ENCODE data around the gene U2SURP. TPM values are rescaled to one million over a fixed set of nuclear protein-coding genes. Genes with fewer than 3 reads are reported as not detected.
"Not testable (repeated sequence)": the region's sequence is repeated elsewhere in the genome, so short reads cannot be mapped to it uniquely, and the experiment has no call there.

The U2SURP gene
- total and polyA plus RNA-seq, 5 experiments from 2014 or later, result 110 to 169 (median 131) TPM

DNA sequence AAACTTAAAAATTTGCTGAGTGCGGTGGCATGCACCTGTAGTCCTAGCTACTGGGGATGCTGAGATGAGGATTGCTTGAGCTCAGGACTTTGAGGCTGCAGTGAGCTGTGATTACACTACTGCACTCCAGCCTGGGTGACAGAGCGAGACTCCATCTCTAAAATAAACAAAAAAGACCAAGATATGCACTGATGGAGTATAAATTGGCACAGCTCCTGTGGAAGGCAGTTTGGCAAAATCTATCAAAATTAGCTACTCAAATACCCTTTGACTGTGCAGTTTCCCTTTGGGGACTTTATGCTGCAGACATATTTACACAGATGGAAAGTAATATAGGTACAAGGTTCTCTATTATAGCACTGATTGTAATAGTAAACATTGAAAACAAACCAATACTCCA lies 18.1 kb upstream of the U2SURP start:
- ATAC-seq (no peak), DNase-seq (no peak)
- Mint-ChIP-seq H3K4me3 (no peak overlapping the region), H3K4me1 (no peaks in the 10 kb centered on the region), H3K27ac (no peak overlapping the region), H3K27me3 (peaks cover 0 to 22% (median 10%) of the 10 kb centered on the region in 5 donors), H3K9me3 (no peaks in the 10 kb centered on the region), H3K36me3 (no peaks in the 10 kb centered on the region)
- POLR2A ChIA-PET, result interaction anchor here (2.0 kb wide), 1 partner anchor 17 kb away, joined by 5 read pairs; no protein-coding TSS in a partner anchor

DNA sequence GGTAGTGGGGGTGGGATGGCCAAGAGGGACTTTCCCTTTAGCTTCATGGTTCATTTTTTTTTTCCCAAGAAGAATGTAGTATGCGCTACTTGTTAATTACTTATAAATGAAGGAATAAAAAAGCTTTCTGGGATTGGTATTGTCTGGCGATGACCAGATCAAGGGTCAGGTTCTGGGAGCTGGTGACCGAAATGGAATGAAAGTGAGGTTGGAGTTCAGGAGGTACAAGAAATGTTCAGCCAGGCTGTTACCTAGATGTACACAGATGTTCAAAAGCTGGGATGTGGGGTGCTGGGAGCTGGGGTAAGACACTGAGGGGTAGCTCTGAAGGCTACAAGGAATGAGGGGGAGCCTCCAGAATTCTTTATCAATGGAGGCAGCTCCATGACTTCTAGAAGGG lies 17.1 kb upstream of the U2SURP start:
- H3K27ac Mint-ChIP-seq, result peak overlapping the region in 1 of 10 donors; percentile 9
- H3K4me3 Mint-ChIP-seq, result no peak overlapping the region
- DNase-seq, result no peak
- H3K4me1 Mint-ChIP-seq, result no peaks in the 10 kb centered on the region
- H3K27me3 Mint-ChIP-seq, result peaks cover 0 to 22% (median 10%) of the 10 kb centered on the region in 5 donors
- no peak for ATAC-seq
- no peaks in the 10 kb centered on the region for H3K36me3 Mint-ChIP-seq
- POLR2A ChIA-PET, result interaction anchor here (2.0 kb wide), 1 partner anchor 16 kb away, joined by 5 read pairs; no protein-coding TSS in a partner anchor
- no peaks in the 10 kb centered on the region for H3K9me3 Mint-ChIP-seq

DNA sequence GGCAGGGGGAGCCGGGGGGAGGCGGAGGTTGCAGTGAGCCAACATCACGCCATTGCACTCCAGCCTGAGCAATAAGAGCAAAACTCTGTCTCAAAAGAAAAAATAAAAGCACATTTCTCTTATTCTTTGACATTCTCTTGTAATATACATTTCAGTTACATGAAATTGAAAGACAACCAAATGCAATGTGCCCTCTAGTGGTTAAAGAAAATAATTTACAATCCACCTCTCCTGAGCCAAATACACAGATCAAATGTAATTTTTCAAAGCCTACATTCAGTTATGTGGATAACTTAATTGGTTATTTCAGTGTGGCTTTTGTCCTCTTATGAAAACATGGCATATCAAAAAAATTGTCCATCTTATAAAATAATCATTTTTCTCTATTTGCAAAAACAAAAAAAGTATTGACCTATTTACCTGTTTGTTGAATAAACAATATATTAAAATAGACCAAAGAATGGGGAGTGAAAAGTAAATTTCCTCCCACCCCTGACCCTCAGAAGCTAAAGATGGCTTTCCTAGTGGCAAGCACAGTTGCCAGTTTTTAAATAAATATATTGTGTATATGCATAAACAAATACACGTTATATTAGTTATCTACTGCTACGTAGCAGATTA lies 14.2 kb upstream of the U2SURP start:
- H3K27me3 Mint-ChIP-seq, result peaks cover 0 to 24% (median 9%) of the 10 kb centered on the region in 5 donors
- H3K4me1 Mint-ChIP-seq, result no peaks in the 10 kb centered on the region
- POLR2A ChIA-PET, result no interaction called here
- no peaks in the 10 kb centered on the region for H3K36me3 Mint-ChIP-seq
- no peak overlapping the region for H3K27ac Mint-ChIP-seq
- ATAC-seq (peak; percentile 60 to 61), DNase-seq (peak in 3 of 10 donors; percentile 48 to 55 (median 50))
- H3K4me3 Mint-ChIP-seq, result no peak overlapping the region
- no peaks in the 10 kb centered on the region for H3K9me3 Mint-ChIP-seq

DNA sequence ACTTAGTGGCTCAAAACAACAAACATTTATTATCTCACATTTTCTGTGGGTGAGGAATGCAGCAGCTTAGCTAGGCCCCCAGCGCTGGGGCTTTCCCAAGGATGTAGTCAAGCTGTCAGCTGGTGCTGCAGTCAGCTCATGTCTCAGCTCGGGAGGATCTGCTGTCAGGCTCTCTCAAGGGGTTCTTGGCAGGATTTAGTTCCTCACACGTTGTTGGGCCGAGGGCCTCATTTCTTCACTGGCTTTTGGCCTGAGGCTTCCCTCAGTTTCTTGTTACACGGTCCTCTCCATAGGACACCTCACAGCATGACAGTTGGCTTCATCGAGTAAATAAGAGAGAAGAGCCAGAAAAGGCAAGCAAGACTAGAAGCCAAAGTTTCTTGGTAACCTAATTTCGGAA lies 13.7 kb upstream of the U2SURP start:
- no peak for DNase-seq
- H3K4me1 Mint-ChIP-seq, result no peaks in the 10 kb centered on the region
- POLR2A ChIA-PET, result no interaction called here
- peaks cover 0 to 25% (median 5%) of the 10 kb centered on the region in 5 donors for H3K27me3 Mint-ChIP-seq
- ATAC-seq, result no peak
- H3K36me3 Mint-ChIP-seq, result no peaks in the 10 kb centered on the region
- no peak overlapping the region for H3K4me3 Mint-ChIP-seq
- H3K9me3 Mint-ChIP-seq, result no peaks in the 10 kb centered on the region
- no peak overlapping the region for H3K27ac Mint-ChIP-seq

DNA sequence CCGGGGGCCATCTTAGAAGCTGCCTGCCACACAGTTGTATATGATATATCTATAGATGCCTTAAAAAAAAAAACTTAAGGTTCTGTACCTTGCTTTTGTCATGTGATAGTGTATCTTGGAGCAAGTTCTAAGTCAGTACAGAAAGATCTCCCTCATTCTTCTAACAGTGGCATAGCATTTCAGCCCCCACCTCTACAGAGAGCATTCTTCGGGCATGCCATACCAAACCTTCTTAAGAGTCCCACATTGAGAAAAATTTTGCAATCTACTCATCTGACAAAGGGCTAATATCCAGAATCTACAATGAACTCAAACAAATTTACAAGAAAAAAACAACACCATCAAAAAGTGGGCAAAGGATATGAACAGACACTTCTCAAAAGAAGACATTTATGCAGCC lies 13.1 kb upstream of the U2SURP start:
- peaks cover 0 to 25% (median 5%) of the 10 kb centered on the region in 5 donors for H3K27me3 Mint-ChIP-seq
- DNase-seq, POLR2A ChIA-PET, H3K9me3 Mint-ChIP-seq, H3K36me3 Mint-ChIP-seq, H3K4me1 Mint-ChIP-seq, H3K27ac Mint-ChIP-seq, H3K4me3 Mint-ChIP-seq, ATAC-seq: not testable (repeated sequence)

DNA sequence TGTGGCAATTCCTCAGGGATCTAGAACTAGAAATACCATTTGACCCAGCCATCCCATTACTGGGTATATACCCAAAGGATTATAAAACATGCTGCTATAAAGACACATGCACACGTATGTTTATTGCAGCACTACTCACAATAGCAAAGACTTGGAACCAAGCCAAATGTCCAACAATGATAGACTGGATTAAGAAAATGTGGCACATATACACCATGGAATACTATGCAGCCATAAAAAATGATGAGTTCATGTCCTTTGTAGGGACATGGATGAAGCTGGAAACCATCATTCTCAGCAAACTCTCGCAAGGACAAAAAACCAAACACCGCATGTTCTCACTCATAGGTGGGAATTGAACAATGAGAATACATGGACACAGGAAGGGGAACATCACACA lies 12.5 kb upstream of the U2SURP start:
- ATAC-seq, DNase-seq, H3K36me3 Mint-ChIP-seq, H3K4me1 Mint-ChIP-seq, H3K9me3 Mint-ChIP-seq, H3K4me3 Mint-ChIP-seq, H3K27ac Mint-ChIP-seq, POLR2A ChIA-PET: not testable (repeated sequence)
- H3K27me3 Mint-ChIP-seq, result peaks cover 0 to 23% (median 5%) of the 10 kb centered on the region in 5 donors

DNA sequence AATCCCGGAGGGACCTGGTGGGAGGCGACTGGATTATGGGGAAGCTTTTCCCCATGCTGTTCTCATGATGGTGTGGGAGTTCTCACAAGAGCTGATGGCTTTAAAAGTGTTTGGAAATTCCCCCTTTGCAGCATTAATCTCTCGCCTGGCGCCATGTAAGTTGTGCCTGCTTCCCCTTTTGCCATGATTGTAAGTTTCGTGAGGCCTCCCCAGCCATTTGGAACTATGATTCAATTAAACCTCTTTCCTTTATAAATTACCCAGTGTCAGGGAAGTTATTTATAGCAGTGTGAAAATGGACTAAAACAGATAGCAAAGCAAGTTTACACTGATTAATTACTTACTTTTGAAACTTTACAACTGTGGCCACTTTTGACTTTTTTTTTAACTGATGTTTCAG lies 10.6 kb upstream of the U2SURP start:
- Mint-ChIP-seq H3K27ac (no peak overlapping the region), H3K4me1 (peaks cover 0 to 8% (median 6%) of the 10 kb centered on the region in 4 donors), H3K4me3 (no peak overlapping the region), H3K9me3 (no peaks in the 10 kb centered on the region), H3K36me3 (no peaks in the 10 kb centered on the region), H3K27me3 (peaks cover 1 to 14% (median 4%) of the 10 kb centered on the region in 5 donors)
- ATAC-seq, result no peak
- POLR2A ChIA-PET, result no interaction called here
- no peak for DNase-seq

DNA sequence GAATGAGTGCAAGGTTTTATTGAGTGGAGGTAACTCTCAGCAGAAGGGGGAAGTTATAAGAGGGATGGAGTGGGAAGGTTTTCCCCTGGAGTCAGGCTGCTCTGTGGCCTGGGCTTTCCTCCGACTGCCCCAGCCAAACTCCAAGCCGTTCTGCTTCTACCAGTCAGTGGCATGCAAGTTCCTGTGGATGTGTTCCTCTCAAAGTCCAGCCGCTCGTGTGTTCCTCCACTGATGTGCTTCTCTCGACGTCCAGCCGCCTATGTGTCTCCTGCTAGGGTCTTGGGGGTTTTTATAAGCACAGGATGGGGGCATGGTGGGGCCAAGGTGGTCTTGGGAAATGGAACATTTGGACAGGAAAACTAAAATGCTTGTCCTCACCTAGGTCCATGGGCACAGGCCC lies 9.0 kb upstream of the U2SURP start:
- POLR2A ChIA-PET, result no interaction called here
- H3K4me1 Mint-ChIP-seq, result peaks cover 0 to 8% (median 6%) of the 10 kb centered on the region in 4 donors
- H3K4me3 Mint-ChIP-seq, result no peak overlapping the region
- ATAC-seq, result no peak
- no peak overlapping the region for H3K27ac Mint-ChIP-seq
- peaks cover 3 to 14% (median 5%) of the 10 kb centered on the region in 5 donors for H3K27me3 Mint-ChIP-seq
- DNase-seq, result no peak
- H3K9me3 Mint-ChIP-seq, result no peaks in the 10 kb centered on the region
- H3K36me3 Mint-ChIP-seq, result no peaks in the 10 kb centered on the region

DNA sequence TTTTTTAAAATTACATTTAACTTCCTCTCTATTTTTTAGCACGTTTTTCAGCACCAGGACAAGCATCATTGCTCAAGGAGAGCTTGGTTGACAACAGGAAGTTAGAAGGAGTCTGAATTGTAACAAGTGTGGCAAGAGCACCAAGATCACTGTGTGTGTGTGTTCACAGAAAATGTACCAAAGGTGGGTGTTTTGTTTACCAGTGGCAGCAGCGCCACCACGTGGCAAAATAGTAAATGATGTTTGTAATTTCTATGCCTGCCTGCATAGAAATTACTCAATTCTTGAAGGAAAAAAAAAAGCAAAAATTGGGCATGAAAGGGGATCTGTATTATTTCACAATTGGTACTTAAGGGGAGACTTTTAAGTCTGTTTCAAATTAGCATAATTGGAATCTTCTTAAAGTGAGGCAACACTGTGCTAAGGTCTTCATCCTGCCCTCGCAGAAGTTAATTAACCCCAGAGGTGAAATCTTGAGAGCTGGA lies 7.4 kb upstream of the U2SURP start:
- Mint-ChIP-seq H3K4me3 (no peak overlapping the region), H3K27ac (peak overlapping the region in 2 of 10 donors; percentile 12 to 13), H3K4me1 (peaks cover 0 to 8% (median 6%) of the 10 kb centered on the region in 4 donors), H3K27me3 (peaks cover 0 to 14% (median 5%) of the 10 kb centered on the region in 5 donors), H3K36me3 (no peaks in the 10 kb centered on the region), H3K9me3 (no peaks in the 10 kb centered on the region)
- DNase-seq (peak; percentile 26 to 75 (median 52)), ATAC-seq (peak; percentile 73 to 77)
- POLR2A ChIA-PET, result interaction anchor here (1.1 kb wide), 1 partner anchor 415 kb away, joined by 3 read pairs; no protein-coding TSS in a partner anchor

DNA sequence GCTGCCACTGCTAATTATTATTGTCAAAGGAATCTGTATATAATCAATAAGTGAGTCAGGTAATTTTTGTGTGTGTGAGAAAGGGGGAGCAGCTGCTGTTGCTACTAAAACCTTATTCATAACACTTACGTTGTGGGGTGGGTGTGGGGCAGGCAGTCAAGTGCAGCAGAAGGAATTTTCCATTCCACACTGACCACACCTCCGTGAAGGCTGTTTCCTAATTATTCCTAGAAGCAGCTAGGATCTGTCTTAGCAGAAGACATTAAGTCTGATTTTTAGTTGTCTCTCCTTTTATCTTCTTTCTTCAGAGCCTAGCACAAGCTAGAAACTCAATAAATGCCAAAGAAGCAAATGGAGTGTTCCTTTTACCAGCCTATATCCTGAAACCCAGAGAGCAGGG lies 4.0 kb upstream of the U2SURP start:
- no peaks in the 10 kb centered on the region for H3K36me3 Mint-ChIP-seq
- H3K27ac Mint-ChIP-seq, result no peak overlapping the region
- ATAC-seq, result no peak
- H3K9me3 Mint-ChIP-seq, result no peaks in the 10 kb centered on the region
- POLR2A ChIA-PET, result no interaction called here
- no peak overlapping the region for H3K4me3 Mint-ChIP-seq
- H3K4me1 Mint-ChIP-seq, result peaks cover 9 to 24% (median 19%) of the 10 kb centered on the region in 4 donors
- no peak for DNase-seq
- peaks cover 0 to 10% (median 5%) of the 10 kb centered on the region in 5 donors for H3K27me3 Mint-ChIP-seq

DNA sequence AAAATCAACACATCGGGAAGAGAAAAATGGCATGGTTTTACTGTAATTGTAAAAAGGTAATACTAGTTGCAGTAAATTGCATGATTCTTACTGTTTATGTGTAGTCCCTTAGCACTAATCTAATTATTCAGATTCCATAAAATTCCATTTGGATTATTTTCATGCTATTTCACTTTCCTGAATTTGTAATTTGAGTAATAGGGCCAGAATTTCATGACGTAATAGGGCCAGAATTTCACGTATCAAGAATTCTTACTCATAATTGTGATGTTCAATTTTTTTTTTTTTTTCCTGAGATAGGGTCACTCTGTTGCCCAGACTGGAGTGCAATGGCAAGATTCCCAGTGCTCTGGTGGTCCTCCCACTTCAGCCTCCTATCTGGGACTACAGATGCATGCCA lies 2.9 kb upstream of the U2SURP start:
- peaks cover 11 to 33% (median 29%) of the 10 kb centered on the region in 4 donors for H3K4me1 Mint-ChIP-seq
- no peak overlapping the region for H3K27ac Mint-ChIP-seq
- H3K9me3 Mint-ChIP-seq, result no peaks in the 10 kb centered on the region
- H3K36me3 Mint-ChIP-seq, result no peaks in the 10 kb centered on the region
- POLR2A ChIA-PET, result no interaction called here
- H3K27me3 Mint-ChIP-seq, result peaks cover 0 to 8% (median 0%) of the 10 kb centered on the region in 5 donors
- no peak for ATAC-seq
- DNase-seq, result no peak
- no peak overlapping the region for H3K4me3 Mint-ChIP-seq

DNA sequence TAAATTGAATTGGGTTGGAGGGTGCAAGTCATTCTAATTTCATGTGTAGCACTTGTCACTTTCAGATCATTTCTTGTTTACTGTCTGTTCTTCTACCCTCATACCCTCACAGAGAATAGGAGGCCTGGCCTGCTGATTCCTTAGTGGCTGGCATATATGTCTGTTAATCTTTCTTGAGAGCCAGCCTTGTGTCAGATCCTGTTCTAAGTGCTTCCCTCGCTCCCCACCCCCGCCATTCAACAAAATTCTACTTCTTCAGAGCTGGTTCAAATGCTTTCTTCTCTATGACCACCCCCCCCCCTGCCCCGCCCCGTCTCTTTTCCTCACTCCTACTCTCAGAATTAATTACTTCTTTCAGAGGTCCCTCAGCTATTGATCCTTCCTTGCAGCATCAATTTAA lies 1.5 kb upstream of the U2SURP start:
- POLR2A ChIA-PET, result interaction anchor here (3.5 kb wide), 1 partner anchor 421 kb away, joined by 44 read pairs; the partner anchor contains the start of gene ATR
- Mint-ChIP-seq H3K4me1 (peaks cover 14 to 34% (median 30%) of the 10 kb centered on the region in 4 donors), H3K9me3 (no peaks in the 10 kb centered on the region), H3K36me3 (no peaks in the 10 kb centered on the region), H3K27me3 (peaks cover 0 to 5% (median 0%) of the 10 kb centered on the region in 5 donors), H3K4me3 (peak overlapping the region in 8 of 10 donors; percentile 22 to 99 (median 98)), H3K27ac (peak overlapping the region in 4 of 10 donors; percentile 21 to 100 (median 98))
- DNase-seq (no peak), ATAC-seq (no peak)

DNA sequence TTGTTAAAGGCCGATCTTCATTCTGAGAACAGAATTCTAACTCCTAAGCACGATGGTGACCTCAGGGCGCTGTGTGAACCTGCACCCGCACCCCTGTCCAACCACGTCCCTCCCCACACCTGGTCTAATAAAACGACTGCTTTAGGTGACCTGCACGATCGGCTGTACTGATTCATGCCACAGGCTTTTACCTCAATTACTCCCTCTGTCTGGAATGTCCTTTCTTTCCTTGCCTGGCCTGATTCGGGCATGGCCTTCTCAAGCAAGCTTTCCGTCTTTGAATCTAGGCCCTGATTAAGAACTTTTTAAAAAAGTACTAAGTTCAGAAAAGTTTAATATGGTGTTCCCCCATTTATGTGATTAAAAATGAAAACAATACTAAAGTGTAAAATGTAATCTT lies 842 bp upstream of the U2SURP start:
- Mint-ChIP-seq H3K36me3 (no peaks in the 10 kb centered on the region), H3K9me3 (no peaks in the 10 kb centered on the region), H3K4me3 (peak overlapping the region; percentile 94 to 100 (median 99)), H3K27me3 (peaks cover 0 to 5% (median 0%) of the 10 kb centered on the region in 5 donors), H3K4me1 (peaks cover 14 to 41% (median 34%) of the 10 kb centered on the region in 4 donors), H3K27ac (peak overlapping the region; percentile 97 to 100 (median 100))
- POLR2A ChIA-PET, result interaction anchor here (0.6 to 3.5 kb wide), 9 partner anchors 17 to 971 kb away, joined by 3 to 44 read pairs (median 5); partner anchors contain the start of genes ATR, CHST2 and DIPK2A
- DNase-seq (no peak), ATAC-seq (no peak)

All from naive thymus-derived CD8-positive, alpha-beta T cell (primary cell).